ENCODE results near the gene VWA5B2.
"Not testable (repeated sequence)": the region's sequence is repeated elsewhere in the genome, so short reads cannot be mapped to it uniquely, and the experiment has no call there.

VWA5B2 gene

DNA sequence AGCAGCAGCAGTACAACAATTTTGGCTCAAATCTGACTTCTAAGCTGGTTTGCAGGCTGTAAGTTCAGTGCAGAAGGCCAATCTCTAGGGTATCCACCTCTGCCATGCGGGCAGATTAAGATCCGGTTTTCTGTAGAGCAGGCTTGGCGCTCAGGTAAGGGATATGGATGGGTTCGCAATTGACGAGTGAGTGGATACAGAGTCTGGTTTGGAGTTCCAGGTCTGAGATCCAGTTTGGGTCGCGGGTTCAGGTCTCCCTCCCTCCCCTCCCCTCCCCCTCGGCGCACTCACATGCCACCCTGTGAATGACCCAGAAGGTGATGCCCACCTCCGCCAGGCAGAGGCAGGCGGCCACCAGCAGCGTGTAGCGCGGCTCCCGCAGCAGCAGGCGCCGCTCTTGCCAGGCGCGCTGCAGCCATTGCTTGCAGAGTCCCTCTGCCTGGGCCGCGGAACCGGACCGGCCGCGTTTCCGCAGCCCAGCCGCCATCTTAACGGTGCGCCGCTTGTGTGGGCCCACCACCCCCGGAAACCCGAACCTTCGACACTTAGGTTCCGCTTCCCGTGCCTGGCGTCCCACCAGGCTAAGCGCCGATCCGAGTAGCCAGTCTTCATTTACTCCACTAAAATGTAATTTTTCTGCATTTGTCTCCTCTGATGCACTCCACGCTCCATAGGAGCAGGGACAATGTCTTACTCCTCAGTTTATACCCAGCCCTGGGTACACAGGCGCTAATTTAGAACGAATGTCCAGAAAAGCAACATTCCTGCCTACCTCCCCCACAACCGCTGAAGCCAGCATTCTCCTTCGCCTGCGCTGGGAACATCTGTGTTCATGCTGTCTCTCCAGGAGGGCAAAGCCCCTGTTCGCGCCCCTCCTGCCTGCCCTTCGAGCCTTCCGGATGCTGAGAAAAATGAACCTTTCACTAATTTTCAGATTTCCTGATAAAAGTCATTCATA, 19.3 kb downstream of the VWA5B2 start, which contains the start of gene ALG3:
Gene ALG3 (minus strand): TSS at position 509 of the 958 bp plus-strand sequence. CDS start 22 bp downstream, at position 487.
- DNase-seq: peak; percentile 37 to 71

DNA sequence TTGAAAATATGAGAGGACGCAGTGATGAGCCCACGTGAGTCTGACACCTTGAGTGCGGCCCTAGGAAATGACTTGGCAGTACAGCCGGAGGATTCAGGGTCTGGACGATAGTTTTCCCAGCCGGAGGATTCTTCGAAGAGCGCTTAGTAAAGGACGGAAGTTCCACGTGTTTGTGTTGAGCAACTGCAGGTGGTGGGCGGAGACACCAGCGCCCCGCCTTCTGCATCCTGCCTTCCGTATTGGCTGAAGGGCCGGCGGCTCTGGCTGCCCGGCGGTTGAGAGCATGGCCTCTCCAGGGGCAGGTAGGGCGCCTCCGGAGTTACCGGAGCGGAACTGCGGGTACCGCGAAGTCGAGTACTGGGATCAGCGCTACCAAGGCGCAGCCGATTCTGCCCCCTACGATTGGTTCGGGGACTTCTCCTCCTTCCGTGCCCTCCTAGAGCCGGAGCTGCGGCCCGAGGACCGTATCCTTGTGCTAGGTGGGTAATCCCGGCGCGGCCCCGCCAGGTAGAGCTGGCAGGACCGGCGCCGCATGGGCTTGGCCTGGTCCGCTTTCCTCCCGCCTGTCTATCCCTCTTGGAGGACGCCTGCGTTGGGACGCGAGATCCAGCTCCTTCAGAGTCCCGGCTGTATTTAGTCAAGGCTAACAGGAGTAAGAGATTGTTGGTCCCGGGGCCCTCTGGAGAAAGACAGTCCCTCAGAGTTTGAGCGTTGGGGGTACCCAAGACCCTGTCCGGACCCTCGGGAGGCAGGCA, 20.2 kb downstream of the VWA5B2 start, which contains the start of gene EEF1AKMT4:
Gene EEF1AKMT4 (plus strand): TSS at position 261 of the 755 bp plus-strand sequence. CDS start 23 bp downstream, at position 284.
- DNase-seq: peak; percentile 93 to 98

DNA sequence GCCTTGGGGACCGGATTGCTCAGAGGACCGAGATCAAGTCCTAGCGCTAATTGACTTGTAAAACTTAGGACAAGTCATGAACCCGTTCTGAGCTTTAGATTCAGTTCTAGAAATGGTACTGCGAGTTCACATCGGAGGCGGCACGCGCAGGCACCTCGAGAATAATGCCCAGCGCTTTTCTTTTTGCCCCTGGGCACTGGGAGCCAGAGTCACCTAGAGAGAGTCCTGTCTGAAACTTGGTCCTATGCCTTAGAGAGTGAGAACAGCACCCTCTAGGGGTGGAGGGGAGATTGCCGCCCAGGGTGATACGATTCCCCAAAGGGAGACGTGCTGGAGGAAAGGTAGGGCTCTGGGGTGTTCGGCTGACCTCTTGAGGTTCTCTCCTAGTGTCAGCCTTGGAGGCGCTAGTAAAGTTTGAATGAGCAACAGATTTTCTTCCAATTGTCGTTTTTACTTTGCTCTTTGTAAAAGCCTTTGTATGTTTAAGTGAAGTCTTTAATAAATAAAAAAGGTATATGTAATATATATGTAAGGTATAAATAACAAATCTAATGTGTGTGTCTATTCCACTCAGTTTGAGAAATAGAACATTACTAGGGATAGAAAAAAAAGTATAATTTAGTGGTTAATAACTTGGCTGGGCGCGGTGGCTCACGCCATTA, 20.9 kb downstream of the VWA5B2 start:
- peak; percentile 74 to 93 for DNase-seq

DNA sequence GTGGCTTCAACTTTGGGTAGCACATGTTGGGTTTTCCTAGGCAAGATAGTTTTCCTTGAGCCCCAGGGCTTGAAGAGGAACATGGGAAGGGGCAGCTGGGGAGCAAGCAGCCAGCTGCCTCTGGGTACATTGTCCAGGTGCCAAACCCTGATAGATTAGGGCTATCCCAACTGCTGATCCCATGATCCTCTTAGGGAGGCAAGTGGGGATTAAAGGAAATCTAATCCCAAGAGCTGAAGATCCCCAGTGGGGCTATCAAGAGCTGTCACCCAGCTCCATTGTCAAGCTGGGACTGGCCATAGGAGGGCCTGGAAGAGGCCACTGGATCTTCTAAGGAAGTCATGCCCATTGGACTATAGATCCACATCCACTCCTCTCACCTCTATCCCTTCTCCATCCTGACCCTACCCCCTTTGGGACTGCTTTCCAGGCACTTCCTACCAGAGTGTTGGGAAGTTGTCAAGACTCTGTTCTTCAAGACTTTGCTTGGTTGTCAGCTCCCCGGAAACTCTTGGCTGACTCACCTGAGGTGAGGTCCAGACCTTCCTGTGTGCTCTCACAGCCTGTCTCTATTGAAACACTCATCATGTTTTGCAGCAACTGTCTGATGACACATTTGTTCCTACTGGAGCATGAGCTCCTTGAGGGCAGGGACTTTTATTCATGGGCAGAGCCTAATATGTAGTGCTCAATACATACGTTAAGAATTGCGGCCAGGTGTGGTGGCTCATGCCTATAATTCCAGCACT, 26.1 kb downstream of the VWA5B2 start:
- DNase-seq: no peak

DNA sequence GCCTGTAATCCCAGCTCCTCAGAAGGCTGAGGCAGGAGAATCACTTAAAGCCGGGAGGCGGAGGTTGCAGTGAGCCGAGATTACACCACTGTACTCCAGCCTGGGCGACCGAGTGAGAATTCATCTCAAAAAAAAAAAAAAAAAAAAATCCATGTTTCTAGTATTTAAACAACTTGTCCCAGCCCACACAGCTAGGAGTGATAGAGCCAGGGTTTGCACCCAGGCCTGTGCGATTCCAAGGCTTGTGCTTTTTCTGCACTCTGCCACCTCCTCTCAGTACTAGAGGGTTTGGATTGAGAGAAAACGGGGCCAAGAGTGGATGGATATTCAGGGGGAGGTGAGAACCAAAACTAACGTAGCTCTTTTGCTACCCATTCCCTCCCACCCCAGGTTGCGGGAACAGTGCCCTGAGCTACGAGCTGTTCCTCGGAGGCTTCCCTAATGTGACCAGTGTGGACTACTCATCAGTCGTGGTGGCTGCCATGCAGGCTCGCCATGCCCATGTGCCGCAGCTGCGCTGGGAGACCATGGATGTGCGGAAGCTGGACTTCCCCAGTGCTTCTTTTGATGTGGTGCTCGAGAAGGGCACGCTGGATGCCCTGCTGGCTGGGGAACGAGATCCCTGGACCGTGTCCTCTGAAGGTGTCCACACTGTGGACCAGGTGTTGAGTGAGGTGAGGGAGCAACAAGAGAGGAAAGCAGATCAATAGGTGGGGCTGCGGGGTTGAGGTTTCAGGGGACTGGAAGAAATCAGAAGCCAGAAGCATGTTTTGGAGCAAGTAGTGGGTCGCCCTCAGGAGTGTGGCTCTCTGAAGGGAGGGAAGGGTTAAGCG, 27.9 kb downstream of the VWA5B2 start:
- DNase-seq: no peak

DNA sequence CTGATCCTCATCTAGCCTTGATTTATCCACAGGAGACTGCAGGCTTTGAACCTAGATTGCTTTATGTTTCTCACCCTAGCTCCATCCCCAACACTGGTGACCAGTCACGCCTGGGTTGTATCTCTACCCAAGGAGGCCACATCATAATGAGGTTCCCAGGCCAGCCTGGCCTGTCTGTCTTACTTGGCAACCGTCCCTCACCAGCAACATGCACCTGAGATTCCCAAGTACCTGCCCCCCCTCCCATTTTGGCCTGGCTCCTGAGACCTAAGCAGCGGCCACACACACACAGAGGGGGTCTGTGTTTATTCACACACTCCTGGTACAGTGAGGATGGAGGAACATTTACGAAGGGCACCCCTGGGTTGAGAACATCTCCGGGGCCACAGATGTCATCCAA, 29.5 kb downstream of the VWA5B2 start:
- no peak for DNase-seq

DNA sequence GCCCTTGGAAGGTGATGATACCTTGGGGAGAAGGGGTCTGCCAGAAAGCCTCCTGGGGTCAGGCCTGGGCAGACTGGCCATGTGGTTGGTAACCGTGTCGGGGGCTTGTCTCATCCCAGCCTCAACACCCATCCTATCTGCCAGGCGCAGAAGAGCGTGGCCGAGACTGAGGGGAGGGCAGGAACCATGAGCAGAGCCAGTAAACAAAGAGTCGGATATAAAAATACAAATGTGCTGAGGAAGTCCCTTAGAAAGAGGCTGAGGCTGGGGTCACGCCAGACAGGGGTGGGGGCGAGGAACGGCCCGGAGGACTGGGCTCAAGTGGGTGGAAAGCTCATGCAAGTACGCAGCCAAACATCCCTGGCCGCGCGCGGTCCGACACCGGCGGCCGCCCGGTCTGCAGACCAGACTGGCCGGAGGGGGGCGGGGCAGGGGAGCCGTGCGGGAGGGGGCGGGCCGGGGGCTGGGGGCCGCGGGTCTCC, 30.1 kb downstream of the VWA5B2 start:
- DNase-seq: no peak

DNA sequence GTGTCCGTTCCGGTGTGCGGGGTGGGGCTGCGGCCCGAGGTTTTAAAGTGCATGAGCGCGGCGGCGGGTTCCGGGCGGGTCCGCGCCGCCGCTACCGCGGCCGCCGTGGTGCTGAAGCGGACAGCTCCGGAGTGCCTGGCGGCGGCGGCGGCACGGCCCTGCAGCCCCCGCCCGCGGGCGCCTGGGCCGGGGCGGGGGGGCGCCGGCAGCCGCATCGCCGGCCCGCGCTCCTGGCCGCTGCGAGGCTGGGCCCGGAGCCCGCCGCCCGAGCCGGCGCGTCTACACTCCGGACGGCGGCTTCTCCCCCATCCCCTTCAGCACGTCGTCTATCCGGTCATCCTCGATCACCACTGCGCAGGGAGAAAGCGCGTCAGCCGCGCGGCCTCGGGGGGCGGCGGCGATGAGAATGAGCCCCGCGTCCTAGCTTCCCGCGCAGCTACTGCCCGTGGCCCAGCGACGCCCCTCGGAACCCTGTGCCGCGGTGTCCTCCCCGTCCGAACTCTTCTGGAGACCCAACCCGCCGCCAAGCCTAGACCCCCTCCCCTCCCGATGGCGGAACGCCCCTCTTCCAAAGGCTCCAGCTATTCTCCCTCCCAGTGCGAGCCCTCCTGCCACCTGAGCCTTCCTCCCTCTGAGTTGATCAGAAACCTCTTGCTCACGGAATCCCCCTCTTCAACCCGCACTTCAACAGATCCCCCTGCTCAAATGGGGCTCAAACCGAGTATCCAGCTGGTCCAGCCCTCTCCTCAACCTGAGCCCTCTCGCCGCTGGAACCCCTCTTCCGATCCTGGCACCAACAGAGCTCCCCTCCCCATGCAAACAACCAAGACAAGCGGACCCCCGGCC, 30.7 kb downstream of the VWA5B2 start:
- peak in 1 of 2 experiments; percentile 34 for DNase-seq

DNA sequence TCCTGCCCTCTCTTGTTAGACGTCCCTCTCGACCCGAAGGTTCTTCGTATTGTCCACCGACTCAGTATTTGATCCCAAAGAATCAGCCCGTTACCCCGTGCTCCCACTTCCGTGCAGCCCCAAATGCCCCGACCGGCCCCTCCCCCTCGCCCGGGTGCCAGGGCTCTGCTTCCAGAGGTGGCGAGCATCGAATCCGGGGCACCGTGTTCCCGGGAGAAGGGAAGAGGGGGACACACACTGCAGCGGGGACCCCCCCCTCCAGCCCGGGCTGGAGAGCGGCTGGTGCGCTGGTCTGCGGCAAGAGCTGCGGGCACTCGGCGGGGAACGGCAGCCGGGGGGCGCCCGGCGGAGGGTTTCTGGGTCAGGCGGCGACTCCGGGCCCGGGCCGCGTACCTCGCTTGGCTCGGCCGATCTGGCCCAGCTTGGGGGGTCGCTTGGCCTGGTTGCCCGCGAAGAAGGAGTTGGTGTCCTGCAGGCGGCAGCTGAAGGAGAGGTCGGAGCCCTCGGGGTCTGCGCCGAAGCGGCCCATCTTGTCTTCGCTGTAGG, 31.4 kb downstream of the VWA5B2 start:
- no peak for DNase-seq

DNA sequence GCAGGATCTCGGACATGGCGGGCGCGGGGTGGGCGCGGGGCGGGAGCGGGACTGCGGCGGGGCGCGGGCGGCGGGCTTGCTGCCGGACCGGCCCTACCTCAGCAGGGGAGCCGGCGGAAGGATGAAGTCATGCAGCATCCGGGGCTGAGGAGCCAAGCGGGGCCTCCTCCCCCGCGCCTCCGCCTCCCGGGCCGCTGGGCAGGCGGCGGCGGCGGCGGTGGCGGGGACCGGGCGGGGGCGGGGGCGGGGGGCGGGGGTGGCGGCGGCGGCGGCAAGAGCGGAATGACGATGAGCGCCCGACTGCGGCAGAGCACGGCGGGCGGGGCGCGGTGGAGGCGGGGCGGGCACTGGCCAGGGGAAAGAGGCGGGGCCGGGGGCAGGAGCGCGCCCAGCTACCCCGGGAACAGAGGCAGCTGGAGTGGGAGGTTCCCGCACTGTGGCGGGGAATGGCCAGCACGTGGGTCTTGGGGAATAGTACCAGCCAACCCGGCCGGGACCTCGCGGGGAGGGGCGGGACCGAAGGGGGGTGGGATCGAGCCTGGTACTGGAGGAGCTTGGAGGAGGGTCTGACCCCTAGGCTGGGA, 32.0 kb downstream of the VWA5B2 start, which contains the start of gene CAMK2N2:
Gene CAMK2N2 (minus strand): TSS at position 284 of the 584 bp plus-strand sequence. CDS start 268 bp downstream, at position 16.
- peak; percentile 73 to 89 for DNase-seq

DNA sequence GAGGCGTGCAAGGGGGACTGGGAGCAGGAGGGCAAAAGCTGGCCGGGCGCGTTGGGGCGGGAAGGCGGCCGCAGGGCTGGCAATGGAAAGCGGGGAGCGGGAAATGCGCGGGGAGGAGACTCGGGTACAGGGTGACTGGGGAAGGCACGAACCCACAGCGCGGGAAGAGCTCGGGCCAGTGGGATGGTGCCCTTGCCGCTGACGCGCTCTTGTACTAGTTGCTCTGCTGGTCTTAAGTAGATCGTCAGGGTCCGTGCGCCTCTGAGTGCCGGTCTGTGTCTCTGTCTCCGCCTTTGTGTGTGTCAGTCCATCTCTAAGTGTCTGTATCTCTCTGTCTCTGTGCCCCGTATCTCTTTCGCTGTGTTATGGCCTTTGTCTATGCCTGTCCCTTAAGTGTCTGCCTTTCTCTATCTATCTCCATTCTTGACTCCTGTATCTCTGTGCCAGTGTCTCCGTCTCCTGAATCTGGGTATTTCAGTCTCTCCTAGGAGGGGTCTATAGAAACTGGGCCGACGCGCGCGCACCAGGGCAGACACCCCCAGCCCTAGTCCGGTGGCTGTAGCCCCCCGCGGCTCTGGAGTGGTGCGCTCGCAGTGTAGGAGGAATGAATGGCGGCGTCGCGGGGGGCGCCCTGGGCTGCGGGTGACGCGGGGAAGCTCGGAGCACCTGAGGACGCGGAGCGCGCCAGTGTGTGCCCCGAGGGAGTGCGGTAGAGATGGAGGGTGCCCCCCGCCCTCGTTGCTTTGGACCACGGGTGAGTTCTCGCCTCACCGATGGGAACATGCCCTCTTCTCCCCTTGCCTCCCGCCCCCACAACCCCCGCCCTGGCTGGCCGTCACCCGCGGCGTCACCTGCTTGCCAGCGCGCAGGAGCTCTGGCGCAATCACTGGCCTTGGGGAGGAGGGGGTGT, 32.7 kb downstream of the VWA5B2 start:
- DNase-seq: peak in 1 of 2 experiments; percentile 80

DNA sequence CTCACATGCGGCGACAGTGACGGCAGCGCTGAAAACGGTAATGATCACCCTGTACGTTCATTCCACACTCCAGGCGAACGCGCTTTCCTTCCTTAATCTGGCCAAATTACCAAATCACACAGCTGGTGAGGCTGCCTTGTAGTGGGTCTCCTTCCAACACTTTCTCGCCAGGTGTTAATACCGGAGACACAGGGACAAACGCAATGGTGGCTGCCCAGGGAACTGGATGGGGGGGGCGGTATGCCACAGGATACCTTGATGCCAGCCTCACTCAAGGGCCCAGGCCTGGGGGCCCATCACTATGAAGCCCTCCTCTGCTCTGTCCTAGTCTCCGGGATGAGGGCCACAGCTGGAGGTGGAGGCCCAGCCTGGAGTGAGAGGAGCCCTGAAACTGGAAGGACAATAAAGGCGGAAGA, 33.4 kb downstream of the VWA5B2 start:
- DNase-seq: no peak

DNA sequence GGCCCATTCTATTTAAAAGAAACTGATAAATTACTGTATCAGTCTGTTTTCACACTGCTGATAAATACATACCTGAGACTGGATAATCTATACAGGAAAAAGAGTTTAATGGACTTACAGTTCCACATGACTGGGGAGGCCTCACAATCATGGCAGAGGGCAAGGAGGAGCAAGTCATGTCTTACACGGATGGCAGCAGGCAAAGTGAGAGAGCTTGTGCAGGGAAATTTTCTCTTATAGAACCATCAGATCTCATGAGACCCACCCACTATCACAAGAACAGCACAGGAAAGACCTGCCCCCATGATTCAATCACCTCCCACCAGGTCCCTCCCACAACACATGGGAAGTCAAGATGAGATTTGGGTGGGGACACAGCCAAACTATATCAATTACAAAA, 37.9 kb downstream of the VWA5B2 start:
- DNase-seq: not testable (repeated sequence)

DNA sequence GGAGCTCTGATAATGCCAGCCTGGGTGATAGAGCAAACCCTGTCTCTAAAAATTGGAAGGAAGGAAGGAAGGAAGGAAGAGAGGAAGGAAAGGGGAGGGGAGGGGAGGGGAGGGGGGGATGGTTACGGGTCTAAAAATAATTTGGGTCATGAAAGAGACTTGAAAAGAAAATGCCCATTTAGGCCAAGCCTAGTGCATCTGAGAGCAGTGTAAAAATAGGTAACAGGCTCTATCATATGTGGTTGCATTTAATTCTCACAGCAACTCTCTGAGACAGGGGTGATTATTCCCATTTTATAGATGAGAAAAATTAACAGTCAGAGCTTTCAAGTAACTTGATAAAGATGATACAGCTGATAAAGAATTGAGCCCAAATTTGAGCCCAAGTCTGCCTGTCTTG, 42.9 kb downstream of the VWA5B2 start:
- no peak for DNase-seq

DNA sequence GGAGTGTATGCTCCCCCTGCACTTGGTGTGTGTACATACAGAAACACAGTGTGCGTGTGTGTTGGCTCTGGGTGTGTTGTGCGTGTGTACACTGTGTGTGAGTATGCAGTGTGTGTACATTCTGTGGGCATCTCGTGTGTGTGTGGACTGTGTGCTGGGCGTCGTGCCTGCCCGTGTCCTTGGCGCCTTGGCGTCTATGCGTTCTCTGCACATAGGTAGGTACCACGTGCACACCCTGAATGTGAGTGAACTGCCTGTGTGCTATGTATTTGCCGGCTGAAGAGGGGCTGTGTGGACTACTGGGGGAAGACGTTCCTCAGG, 46.0 kb downstream of the VWA5B2 start:
- DNase-seq: no peak

DNA sequence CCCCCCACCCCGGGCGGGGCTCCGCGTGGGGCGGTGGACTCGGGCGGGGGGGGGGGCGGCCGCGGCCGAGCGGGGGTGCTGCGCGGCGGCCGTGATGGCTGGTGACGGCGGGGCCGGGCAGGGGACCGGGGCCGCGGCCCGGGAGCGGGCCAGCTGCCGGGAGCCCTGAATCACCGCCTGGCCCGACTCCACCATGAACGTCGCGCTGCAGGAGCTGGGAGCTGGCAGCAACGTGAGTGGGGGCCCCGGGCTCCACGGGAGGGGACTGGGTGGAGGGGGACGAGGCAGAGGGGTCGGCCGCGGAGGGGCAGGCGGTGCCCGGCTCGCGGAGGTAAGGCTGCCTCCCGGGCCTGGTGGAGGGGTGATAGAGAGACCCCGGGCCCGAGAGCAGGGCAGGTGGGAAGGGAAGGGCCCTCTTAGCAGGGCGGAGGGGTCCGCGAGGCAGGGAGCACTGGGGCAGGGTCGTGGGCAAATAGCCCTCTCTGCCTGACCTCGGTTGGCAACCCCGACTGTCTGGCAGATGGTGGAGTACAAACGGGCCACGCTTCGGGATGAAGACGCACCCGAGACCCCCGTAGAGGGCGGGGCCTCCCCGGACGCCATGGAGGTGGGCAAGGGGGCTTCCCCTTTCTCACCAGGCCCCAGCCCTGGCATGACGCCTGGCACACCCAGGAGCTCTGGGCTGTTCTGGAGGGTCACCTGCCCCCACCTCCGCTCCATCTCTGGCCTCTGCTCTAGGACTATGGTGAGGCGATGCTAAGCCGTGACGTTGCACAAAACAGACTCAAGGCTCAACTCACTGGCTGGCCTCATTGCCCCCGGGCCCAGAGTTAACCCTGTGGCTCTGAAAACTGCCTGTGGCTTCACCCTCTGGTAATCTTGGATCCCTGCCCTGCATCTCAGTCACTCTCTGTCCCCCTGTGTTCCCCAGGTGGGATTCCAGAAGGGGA, 46.9 kb downstream of the VWA5B2 start, which contains the start of gene ECE2:
Gene ECE2 (plus strand): TSS at position 62 of the 950 bp plus-strand sequence. CDS start 132 bp downstream, at position 194.
- no peak for DNase-seq

DNA sequence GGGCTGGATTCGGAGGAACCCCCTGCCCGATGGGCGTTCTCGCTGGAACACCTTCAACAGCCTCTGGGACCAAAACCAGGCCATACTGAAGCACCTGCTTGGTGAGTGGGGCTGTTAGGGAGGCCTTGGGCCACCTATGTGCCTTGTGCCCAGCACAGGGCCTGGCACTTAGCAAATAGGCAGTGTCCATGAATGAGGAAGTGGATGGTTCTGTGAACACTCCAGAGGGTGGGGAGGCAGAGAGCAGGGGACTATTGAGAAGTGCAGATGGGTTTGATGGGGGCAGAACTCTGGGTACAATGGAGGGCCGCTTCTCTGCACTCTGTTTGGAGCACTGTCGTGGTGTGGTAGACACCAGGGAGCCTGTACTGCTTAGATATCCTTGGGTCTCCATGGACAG, 48.0 kb downstream of the VWA5B2 start:
- DNase-seq: no peak

Measured in SW 1271 (cell line).